Fibroblast of skin of back (primary cell): ENCODE measurements around the gene ELMOD1. TPM values are rescaled to one million over a fixed set of nuclear protein-coding genes. Genes with fewer than 3 reads are reported as not detected.
"Not testable (repeated sequence)": the region's sequence is repeated elsewhere in the genome, so short reads cannot be mapped to it uniquely, and the experiment has no call there.

Experiments used
- DNase-seq: peaks from one replicate; pipeline ENCODE4 v3.0.0-alpha.2; 2013
- polyA plus RNA-seq, 2 experiments: library from polyadenylated mRNA; unstranded; fragments of 120-200 nt; gene quantifications; one replicate each; pipeline ENCODE4 v1.2.1, GENCODE V29; 2013; ENCODE audit not compliant: insufficient read length in 2 of 2

Gene ELMOD1
- 0.07 TPM for polyA plus RNA-seq (2013, experiment 1 of 2; ENCODE audit: insufficient read length)
- 0.10 TPM for polyA plus RNA-seq (2013, experiment 2 of 2; ENCODE audit: insufficient read length)

GRCh38 chr11:107590460-107591377 is at the start of gene ELMOD1:
TSS of gene ELMOD1 (plus strand) at chr11:107591147. CDS start at chr11:107618190, 27,043 bp downstream.
- peak; percentile 54 for DNase-seq

DNA sequence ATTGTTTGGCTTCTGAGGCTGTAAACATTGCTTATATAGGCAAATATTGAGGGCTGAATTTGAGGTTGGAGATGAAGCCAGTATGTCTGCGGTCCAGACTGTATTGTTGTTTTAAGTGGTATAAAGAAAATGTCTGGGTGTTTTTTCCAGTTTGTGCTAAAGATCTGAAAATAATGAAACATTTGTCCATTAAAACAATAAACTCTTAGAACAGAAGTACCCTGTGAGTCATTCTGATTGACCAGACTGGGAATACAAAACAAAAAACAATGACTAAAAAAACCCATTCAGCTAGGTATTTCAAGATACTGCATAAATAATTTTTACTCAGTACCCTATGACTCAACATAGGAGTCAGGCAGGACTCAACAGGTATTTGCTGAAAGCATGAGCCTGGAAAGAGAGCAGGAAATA is 45.8 kb upstream of the ELMOD1 start:
- peak; percentile 75 for DNase-seq

DNA sequence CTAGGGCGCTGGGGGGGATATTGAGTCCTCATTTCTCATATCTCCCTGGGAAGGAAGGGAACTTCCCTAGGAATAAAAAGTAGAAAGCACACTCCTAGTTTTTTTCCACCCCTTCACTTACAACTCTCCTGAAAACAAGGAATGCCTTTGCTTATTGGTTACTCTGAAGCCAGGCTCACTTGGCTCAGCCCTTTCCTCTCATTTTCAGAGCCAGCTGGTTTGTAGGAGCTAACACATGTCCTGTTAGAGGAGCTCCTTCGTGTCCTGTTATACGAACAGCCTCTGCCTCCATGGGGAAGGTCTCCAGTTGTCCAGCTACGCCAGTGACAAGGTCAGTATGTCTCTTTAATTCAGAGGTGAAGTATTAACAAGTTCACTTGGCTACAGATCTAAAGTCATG is 43.0 kb upstream of the ELMOD1 start:
- DNase-seq = no peak

DNA sequence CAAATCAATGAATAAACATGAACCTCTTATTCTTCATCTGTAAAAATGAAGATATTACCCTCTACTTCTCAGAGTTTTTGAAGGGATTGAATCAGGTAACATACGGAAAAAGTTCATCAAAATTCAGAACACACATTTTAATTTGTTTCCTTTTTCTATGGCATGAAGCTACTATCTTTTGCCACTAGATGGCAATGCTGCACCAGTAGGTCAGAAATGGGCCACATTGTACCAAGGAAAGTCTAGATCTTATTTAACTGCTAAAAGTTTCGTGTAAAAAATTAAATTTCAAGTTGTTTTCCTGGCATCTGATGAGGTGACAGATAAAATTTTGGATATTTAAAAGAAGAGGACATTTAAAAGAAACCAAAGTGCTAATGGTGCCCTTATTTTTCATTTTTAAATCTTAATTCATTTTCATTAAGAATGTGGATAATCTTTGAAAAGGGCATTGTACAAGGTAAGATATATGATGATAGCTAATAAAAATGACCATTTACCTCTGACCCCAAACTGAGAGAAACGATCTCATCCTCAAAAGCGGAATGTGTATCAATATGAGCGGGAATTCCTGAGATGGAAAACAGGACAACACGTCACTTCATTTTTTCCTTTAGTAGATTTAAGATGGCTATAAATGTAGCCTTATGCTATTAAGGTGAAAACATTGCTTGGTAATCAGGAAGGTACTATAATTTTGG is 41.5 kb upstream of the ELMOD1 start:
- peak; percentile 51 for DNase-seq

DNA sequence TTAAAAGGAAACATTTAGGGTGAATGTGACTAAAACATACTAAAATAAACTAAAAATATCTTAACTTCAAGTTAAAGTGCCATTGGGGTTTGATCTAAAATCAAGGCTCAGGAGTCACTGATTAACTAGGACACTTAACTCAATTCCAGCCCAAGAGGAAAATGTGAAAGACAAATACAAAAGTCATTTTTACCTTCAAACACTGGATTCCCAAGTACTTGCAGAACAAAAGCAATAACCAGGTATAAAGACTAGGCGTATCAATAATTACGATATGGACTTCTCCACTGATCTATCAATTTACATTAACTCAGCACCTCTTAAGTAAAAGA is 41.0 kb upstream of the ELMOD1 start:
- no peak for DNase-seq

- no peak for DNase-seq
Observed at GRCh38 chr11:107550304-107550703, 40.6 kb upstream of the ELMOD1 start.

GRCh38 chr11:107561688-107562087 is 29.3 kb upstream of the ELMOD1 start:
- peak; percentile 63 for DNase-seq

DNA sequence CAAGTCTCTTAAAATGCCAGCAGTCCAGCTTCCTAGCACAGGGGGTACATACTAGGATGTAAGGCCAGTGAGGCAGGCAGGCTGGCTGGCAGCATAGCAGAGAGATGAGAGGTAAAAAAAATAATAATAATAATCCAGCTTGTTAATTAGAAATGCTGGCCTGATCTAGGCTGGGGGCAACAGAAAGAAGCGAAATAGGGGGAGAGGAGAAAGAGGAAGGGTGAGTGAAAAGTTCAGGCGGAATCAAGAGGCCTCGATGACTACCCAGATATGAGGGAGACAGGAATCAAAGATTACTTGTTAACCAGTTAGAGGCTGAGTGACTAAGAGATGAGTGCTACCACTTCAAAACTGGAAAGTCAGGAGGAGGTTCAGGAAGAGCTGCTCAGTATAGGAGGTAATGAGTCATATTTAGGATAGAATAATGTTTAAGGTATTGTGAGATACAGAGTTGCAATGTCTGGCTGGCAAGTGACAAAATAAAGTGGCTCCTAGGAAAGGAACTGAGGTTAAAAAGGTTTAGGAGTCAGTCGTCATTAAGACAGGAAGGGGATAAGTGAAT is 28.2 kb upstream of the ELMOD1 start:
- DNase-seq = peak; percentile 88

- DNase-seq = peak; percentile 76
Observed at GRCh38 chr11:107563702-107564101, 27.2 kb upstream of the ELMOD1 start.

DNA sequence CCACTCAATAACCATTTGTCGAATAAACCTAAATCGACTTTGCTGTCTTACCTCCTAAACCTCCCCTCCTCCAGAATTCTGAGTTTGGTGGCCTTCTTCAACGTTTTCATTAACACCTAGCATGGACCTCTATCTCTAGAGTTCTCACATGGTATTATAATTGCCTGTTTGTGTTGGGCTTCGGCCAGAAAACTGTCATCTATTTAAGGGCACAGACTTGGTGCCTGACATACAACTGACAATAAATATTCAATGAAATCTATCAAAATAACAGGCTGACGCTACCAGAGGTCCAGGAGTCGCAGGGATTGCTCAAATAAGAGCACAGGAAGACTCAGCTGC is 26.1 kb upstream of the ELMOD1 start:
- DNase-seq = no peak

GRCh38 chr11:107565219-107565937 is 25.6 kb upstream of the ELMOD1 start, which contains the start of gene ALKBH8:
TSS of gene ALKBH8 (minus strand) at chr11:107565735. CDS start at chr11:107560893, 4,842 bp downstream.
- DNase-seq = peak; percentile 74

DNA sequence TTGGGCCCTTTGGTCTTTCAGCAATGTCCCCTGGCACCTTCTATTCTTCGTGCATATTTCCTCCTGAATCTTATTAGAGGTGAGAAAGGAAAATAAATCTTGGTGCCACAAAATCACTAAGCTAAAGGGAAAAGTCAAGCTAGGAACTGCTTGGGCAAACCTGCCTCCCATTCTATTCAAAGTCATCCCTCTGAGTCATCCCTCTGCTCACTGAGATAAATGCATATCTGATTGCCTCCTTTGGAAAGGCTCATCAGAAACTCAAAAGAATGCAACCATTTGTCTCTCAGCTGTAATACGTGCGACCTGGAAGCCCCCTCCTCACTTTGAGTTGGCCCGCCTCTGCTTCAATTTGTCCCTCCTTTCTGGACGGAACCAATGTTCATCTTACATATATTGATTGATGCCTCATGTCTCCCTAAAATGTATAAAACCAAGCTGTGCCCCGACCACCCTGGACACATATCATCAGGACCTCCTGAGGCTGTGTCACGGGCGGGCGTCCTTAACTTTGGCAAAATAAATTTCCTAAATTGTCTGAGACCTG is 24.9 kb upstream of the ELMOD1 start:
- peak; percentile 25 for DNase-seq

- no peak for DNase-seq
Observed at GRCh38 chr11:107566569-107566968, 24.4 kb upstream of the ELMOD1 start.

DNA sequence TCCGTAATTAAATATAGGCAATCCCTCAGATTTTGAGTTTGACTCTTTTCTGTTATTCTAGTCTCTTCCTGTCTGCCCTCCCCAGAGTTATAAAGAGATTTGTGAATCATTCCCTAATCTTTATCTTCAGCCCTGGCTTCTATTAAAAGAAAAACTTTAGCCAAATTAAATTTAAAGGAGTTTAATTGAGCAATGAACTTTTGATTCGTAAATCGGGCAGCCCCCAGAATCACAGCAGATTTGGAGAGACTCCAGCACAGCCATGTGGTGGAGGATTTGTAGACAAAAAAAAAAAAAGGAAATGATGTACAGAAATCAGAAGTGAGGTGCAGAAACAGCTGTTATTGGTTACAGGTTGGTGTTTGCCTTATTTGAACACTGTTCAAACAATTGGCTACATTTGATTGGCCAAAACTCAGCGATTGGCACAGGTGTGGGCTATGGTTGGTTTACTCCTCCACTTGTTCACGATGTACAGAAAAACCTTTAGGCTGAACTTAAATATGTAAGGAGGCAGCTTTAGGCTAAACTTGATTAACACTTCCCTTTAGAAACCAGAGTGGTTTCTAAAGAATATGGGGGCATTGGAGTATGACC is 23.1 kb upstream of the ELMOD1 start:
- DNase-seq = no peak

DNA sequence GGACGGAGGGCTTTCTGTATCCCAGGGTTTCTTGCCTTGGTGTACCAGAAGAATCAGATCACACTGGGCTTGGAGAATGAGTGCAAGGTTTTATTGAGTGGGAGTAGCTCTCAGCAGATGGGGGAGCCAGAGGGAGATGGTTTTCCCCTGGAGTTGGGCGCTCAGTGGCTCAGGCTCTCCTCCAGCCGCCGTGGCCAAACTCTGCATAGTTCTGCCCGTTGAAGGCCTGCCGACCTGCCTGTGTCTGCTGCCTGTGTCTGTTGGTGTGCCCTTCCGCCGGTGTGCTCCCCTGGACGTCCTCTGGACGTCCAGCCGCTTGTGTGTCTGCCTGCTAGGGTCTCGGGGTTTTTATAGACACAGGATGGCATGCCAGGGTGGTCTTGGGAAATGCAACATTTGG is 20.9 kb upstream of the ELMOD1 start:
- no peak for DNase-seq

- DNase-seq = no peak
Observed at GRCh38 chr11:107573438-107573837, 17.5 kb upstream of the ELMOD1 start.

GRCh38 chr11:107576497-107577345 is 14.2 kb upstream of the ELMOD1 start:
- peak; percentile 56 for DNase-seq

GRCh38 chr11:107577346-107577711 is 13.6 kb upstream of the ELMOD1 start:
- no peak for DNase-seq

- not testable (repeated sequence) for DNase-seq
Observed at GRCh38 chr11:107579169-107579568, 11.8 kb upstream of the ELMOD1 start.

DNA sequence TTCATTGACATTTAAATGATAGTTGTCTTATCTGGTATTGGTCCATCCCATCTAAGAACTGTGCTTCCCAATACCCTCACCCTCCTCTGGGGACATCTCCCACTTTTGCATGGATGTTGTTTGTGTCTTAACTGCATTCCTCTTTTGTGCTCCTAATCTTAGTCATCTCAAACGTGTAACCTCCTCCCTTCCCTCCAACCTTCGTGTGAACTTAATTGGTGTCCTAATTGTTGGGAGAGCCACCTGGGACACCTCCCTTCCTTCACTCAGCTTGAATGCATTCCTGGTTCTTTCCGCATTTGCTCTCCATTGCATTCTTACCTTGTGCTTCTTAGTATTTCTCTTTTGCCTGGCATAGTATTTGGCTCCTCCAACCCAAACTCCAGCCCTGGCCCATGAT is 9.8 kb upstream of the ELMOD1 start:
- DNase-seq = no peak

DNA sequence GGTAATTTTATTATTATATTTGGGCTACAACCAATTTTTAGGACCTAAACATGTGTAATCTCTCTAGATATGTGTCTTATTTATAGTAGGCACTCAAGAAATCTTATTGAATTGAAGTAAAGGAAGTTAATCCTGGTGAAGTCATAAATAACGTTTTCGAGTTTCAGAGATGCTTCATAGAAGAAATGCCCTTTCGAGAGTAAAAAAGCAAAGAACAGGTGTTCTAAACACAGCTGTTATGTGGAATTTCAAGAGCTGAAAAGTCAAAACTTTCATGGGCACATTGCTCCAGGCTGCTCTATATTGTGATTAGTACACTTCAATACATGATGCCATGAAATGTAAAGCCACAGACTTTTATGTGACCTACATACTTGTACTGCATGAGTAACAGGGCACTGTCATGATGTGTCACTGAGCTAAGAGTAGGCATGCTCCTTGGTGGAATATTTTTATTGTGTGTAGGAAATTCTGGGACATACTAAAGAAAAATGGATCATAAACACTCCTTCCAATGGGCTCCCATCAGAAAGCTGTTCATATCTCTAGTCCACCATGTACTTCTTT is 7.2 kb upstream of the ELMOD1 start:
- peak; percentile 72 for DNase-seq
